GM12878 (cell line): ENCODE results near the gene TRIM8. TPM values are rescaled to one million over a fixed set of nuclear protein-coding genes. Genes with fewer than 3 reads are reported as not detected.

ENCODE experiments used
- ATAC-seq: fragments of 200-7000 bp; cut with Tn5 transposase; 3 replicates; pipeline ENCODE4 v1.9.1; 2020; ENCODE audit warnings: mild to moderate bottlenecking, moderate library complexity
- BruUV-seq: library from RNA; stranded (reverse); fragments of 400-500 nt; replicated peaks from 2 replicates; lab custom pipeline; 2021; lab: Mats Ljungman, UMichigan
- CTCF ChIA-PET: fragments of 300-600 bp; sonication (Branson Sonifier 250); formaldehyde crosslinking; extraction: SDS; loops from one replicate; lab custom pipeline; 2021; ENCODE audit warnings: inconsistent platforms; lab: Yijun Ruan, JAX
- POLR2A ChIA-PET: fragments of 350-600 bp; formaldehyde crosslinking; extraction: SDS; loops from one replicate; lab custom pipeline; 2021; ENCODE audit warnings: inconsistent platforms; lab: Charles Lee
- RAD21 ChIA-PET: fragments of 300-600 bp; sonication (Branson Sonifier 250); formaldehyde crosslinking; loops from one replicate; lab custom pipeline; 2023; ENCODE audit warnings: antibody characterized with exemption; ENCODE audit not compliant: unreplicated experiment; lab: Charles Lee
- SMC1A ChIA-PET: fragments of 300-600 bp; sonication (Branson Sonifier 250); formaldehyde crosslinking; loops from one replicate; lab custom pipeline; 2023; ENCODE audit not compliant: unreplicated experiment, uncharacterized antibody; lab: Charles Lee
- DNase-seq: peaks from one replicate; pipeline ENCODE4 v3.0.0-alpha.2; 2011; ENCODE audit warnings: low read depth, low spot score
- FAIRE-seq: peaks from 3 replicates; lab custom pipeline; 2011; peaks lifted over from hg19 to GRCh38; lab: Jason Lieb, UNC
- H2AFZ ChIP-seq: 2 replicates; pipeline ENCODE4 v1.6.0; 2011; ENCODE audit warnings: low read depth, low read length, control low read depth; ENCODE audit not compliant: control insufficient read depth
- H3K27ac ChIP-seq: 2 replicates; pipeline ENCODE4 v1.5.1; 2011; ENCODE audit warnings: control low read depth; ENCODE audit not compliant: control insufficient read depth, insufficient read depth
- H3K27me3 ChIP-seq, 2 experiments: replicated peaks in 1 of 2; 2 replicates each; pipeline versions ENCODE4 v1.6.0 to v1.6.1; 2011; ENCODE audit warnings: low read length in 1 of 2; ENCODE audit not compliant: control insufficient read depth in 2 of 2, insufficient read depth in 2 of 2
- H3K36me3 ChIP-seq, 2 experiments: 2 replicates each; pipeline ENCODE4 v1.5.1; 2011; ENCODE audit warnings: low read length in 1 of 2; ENCODE audit not compliant: control insufficient read depth in 2 of 2, insufficient read depth in 2 of 2
- H3K4me1 ChIP-seq: 2 replicates; pipeline ENCODE4 v1.6.1; 2011; ENCODE audit warnings: mild to moderate bottlenecking, low read length, moderate library complexity, mixed read lengths; ENCODE audit not compliant: control insufficient read depth, insufficient read depth
- H3K4me2 ChIP-seq: 2 replicates; pipeline ENCODE4 v1.6.0; 2011; ENCODE audit warnings: control low read depth; ENCODE audit not compliant: control insufficient read depth, insufficient read depth
- H3K4me3 ChIP-seq: fragments of 200-600 bp; sonication (generic); 2 replicates; pipeline ENCODE4 v1.5.1; 2016
- H3K79me2 ChIP-seq: 2 replicates; pipeline ENCODE4 v1.6.0; 2011; ENCODE audit warnings: low read length; ENCODE audit not compliant: control insufficient read depth, insufficient read depth
- H3K9ac ChIP-seq: 2 replicates; pipeline ENCODE4 v1.8.0; 2011; ENCODE audit warnings: low read length, control low read depth, mixed read lengths; ENCODE audit not compliant: control insufficient read depth, insufficient read depth
- H3K9me3 ChIP-seq: replicated peaks from 3 replicates; pipeline ENCODE4 v1.5.1; 2011; ENCODE audit warnings: mild to moderate bottlenecking, low read length; ENCODE audit not compliant: control insufficient read depth, insufficient read depth
- H4K20me1 ChIP-seq: 2 replicates; pipeline ENCODE4 v1.6.0; 2011; ENCODE audit not compliant: control insufficient read depth, insufficient read depth
- CBFB ChIP-seq: IDR thresholded peaks from 2 replicates; pipeline ENCODE4 v1.6.1; 2016; ENCODE audit warnings: antibody characterized with exemption, low read depth
- DPF2 ChIP-seq: fragments of 450-650 bp; IDR thresholded peaks from 2 replicates; pipeline ENCODE4 v1.6.1; 2017; ENCODE audit warnings: mild to moderate bottlenecking
- HDAC2 ChIP-seq: fragments of 200-600 bp; sonication (generic); IDR thresholded peaks from 2 replicates; pipeline ENCODE4 v1.6.1; 2017
- IKZF1 ChIP-seq: fragments of 450-650 bp; conservative IDR thresholded peaks from 2 replicates; pipeline ENCODE4 v1.6.1; 2017; ENCODE audit warnings: antibody characterized with exemption, mild to moderate bottlenecking
- MTA2 ChIP-seq: fragments of 450-650 bp; IDR thresholded peaks from 2 replicates; pipeline ENCODE4 v1.6.1; 2016; ENCODE audit warnings: low read depth, mild to moderate bottlenecking, moderate library complexity
- NRF1 ChIP-seq: conservative IDR thresholded peaks from 2 replicates; pipeline ENCODE4 v1.6.1; 2011; ENCODE audit warnings: mild to moderate bottlenecking, low read depth, low read length, improper control_type of control experiment
- RELA ChIP-seq: fragments of 450-650 bp; IDR thresholded peaks from 2 replicates; pipeline ENCODE4 v1.8.0; 2014; ENCODE audit warnings: borderline replicate concordance; ENCODE audit not compliant: partially characterized antibody
- SMAD1 ChIP-seq: fragments of 450-650 bp; IDR thresholded peaks from 2 replicates; pipeline ENCODE4 v1.6.1; 2018; ENCODE audit warnings: mild to moderate bottlenecking, low read depth; ENCODE audit not compliant: partially characterized antibody
- SREBF1 ChIP-seq: IDR thresholded peaks from 2 replicates; pipeline ENCODE4 v1.6.1; 2012; ENCODE audit warnings: mild to moderate bottlenecking, low read length
- STAT1 ChIP-seq: fragments of 450-650 bp; conservative IDR thresholded peaks from 2 replicates; pipeline ENCODE4 v1.6.1; 2014; ENCODE audit warnings: antibody characterized with exemption, mild to moderate bottlenecking
- WGBS: methylation state at CpG from one replicate; pipeline ENCODE4 v1.1.6; 2016; ENCODE audit warnings: low lambda C conversion rate; ENCODE audit not compliant: insufficient replicate concordance, insufficient coverage; ENCODE audit errors: missing lambda C conversion rate; 5-methylcytosine and 5-hydroxymethylcytosine counted together
- in situ Hi-C: fragments of 300-500 bp; cut with MboI; formaldehyde crosslinking; loops from 9 replicates; pipeline ENCODE4 v1.14.3; 2018; ENCODE audit warnings: mixed read lengths
- intact Hi-C: fragments of 100-400 bp; cut with micrococcal nuclease; formaldehyde crosslinking; loops from one replicate; pipeline ENCODE4 v1.14.2; 2022; ENCODE audit not compliant: unreplicated experiment
- polyA plus RNA-seq, 11 experiments: library from polyadenylated mRNA; depleted of rRNA in 4 of 11; unstranded in 6 of 11; stranded (reverse) in 5 of 11; fragments of >200 nt; fragmentation: Nextera tagmentation in 4 of 11; fragmentation: Illumina TruSeq in 1 of 11; extraction: Ambion mirVana in 4 of 11; extraction: Trizol in 1 of 11; gene quantifications; 1 replicate in 1 of 11; 2 replicates in 10 of 11; pipeline versions ENCODE4 v1.2.1 to v1.2.3, GENCODE V29; 2011 to 2016; ENCODE audit warnings: inconsistent platforms in 2 of 11, missing spikeins in 2 of 11, low read depth in 1 of 11
- total RNA-seq, 4 experiments: library from RNA; depleted of rRNA in 3 of 4; stranded (reverse); fragments of >200 nt in 3 of 4; fragmentation: Illumina TruSeq in 1 of 4; extraction: Trizol in 1 of 4; gene quantifications; 2 replicates each; pipeline versions ENCODE4 v1.2.1 to v1.2.3, GENCODE V29; 2013 to 2021
- TF ChIP-seq, protein P1 (sequence below): fragments of 450-650 bp; IDR thresholded peaks from 2 replicates; pipeline ENCODE4 v1.6.1; 2014; ENCODE audit warnings: mild to moderate bottlenecking

TRIM8 gene
- total and polyA plus RNA-seq, 10 of the 15 experiments (the other 5 are each of a cell fraction or from before 2014, with no cell fraction given) = 7.9 to 53.2 (median 24.6) TPM

DNA sequence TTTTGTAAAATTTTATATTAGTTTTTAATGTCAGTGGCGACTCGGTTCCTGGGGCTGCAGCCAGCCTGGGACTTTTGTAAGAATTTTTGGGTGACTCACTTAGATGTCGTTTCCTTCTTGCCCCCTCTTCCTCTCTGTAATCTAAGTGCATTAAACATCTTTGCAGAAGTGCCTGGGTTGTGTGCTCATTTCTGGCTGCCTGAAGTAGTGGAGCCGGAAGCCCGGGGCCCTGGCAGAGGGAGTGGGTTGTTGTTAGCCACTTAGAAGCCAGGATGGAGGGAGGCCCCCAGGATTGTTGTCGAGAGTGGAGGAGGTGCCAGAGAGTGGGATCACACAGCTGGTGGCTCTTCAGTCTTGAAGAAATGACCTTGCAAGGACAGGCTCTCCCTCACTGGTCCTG, 11.0 kb upstream of the TRIM8 start (continued):
- TF ChIP-seq, protein P1, sequence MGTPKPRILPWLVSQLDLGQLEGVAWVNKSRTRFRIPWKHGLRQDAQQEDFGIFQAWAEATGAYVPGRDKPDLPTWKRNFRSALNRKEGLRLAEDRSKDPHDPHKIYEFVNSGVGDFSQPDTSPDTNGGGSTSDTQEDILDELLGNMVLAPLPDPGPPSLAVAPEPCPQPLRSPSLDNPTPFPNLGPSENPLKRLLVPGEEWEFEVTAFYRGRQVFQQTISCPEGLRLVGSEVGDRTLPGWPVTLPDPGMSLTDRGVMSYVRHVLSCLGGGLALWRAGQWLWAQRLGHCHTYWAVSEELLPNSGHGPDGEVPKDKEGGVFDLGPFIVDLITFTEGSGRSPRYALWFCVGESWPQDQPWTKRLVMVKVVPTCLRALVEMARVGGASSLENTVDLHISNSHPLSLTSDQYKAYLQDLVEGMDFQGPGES = no peak
- TF ChIP-seq MTA2 (no peak), STAT1 (no peak)
- TF ChIP-seq, all 136 proteins: peak for 0

DNA sequence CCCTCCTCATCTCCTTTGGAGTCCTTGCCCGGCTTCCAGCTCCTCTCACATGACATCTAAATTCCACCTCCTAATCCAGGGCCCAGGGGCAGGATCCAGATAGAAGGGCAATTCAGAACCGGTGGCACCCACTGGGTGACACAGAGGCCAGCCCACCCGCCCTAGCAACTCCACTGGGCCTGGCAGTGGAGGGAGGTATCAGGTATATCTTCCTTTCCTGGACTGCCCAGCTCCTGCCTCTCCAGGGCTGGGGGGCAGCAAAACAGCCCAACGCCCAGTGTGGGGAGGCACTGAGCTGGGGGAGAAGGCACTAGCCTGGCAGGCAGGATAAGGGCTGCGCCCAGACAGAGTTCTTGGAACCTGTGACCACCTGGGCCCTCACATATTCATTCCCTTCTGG, 10.4 kb upstream of the TRIM8 start:
- RAD21 ChIA-PET = no interaction called here
- intact Hi-C loops = no loop called here
- TF ChIP-seq NRF1 (no peak), RELA (no peak), CBFB (no peak), HDAC2 (no peak), SMAD1 (no peak), SREBF1 (no peak), IKZF1 (no peak), DPF2 (no peak)
- Histone ChIP-seq H3K4me1 (no peaks in the 10 kb centered on the region), H4K20me1 (no peaks in the 10 kb centered on the region), H2AFZ (no peak overlapping the region), H3K4me3 (no peak overlapping the region), H3K9ac (no peak overlapping the region), H3K79me2 (no peaks in the 10 kb centered on the region), H3K9me3 (no peaks in the 10 kb centered on the region), H3K4me2 (no peak overlapping the region), H3K27me3 (no peaks in the 10 kb centered on the region), H3K36me3 (no peaks in the 10 kb centered on the region; a peak in 1 of 4 replicates), H3K27ac (no peak overlapping the region)
- WGBS = 68% methylated on average over 5 of the region's 5 CpGs
- DNase-seq = no peak
- SMC1A ChIA-PET = interaction anchor here (1.0 kb wide), 1 partner anchor 24 kb away, joined by 3 read pairs; no protein-coding TSS in a partner anchor
- BruUV-seq = no TSS peak
- POLR2A ChIA-PET = interaction anchor here (0.5 kb wide), 1 partner anchor 30 kb away, joined by 5 read pairs; no protein-coding TSS in a partner anchor
- ATAC-seq = no peak
- no peak for FAIRE-seq
- CTCF ChIA-PET = no interaction called here
- in situ Hi-C loops = no loop called here
